NT2/D1 (cell line): ENCODE measurements around the gene ABCB9.

Experiments
- DNase-seq: peaks from one replicate; pipeline ENCODE4 v3.0.0-alpha.2; 2011; ENCODE audit warnings: low read depth, low spot score
- H3K27me3 ChIP-seq: 2 replicates; pipeline ENCODE4 v1.6.0; 2011; ENCODE audit warnings: mild to moderate bottlenecking; ENCODE audit not compliant: insufficient read length, insufficient read depth
- H3K36me3 ChIP-seq: 2 replicates; pipeline ENCODE4 v1.6.1; 2011; ENCODE audit warnings: mild to moderate bottlenecking, low read length, mixed read lengths; ENCODE audit not compliant: insufficient read depth, insufficient read length
- H3K4me1 ChIP-seq: 2 replicates; pipeline ENCODE4 v1.5.1; 2011; ENCODE audit not compliant: insufficient read depth, insufficient read length
- H3K4me3 ChIP-seq: 2 replicates; pipeline ENCODE4 v1.5.1; 2011; ENCODE audit warnings: low read depth; ENCODE audit not compliant: insufficient read length
- H3K9ac ChIP-seq: 2 replicates; pipeline ENCODE4 v1.6.0; 2011; ENCODE audit warnings: low read depth; ENCODE audit not compliant: insufficient read length
- H3K9me3 ChIP-seq: 2 replicates; pipeline ENCODE4 v1.5.1; 2011; ENCODE audit warnings: mild to moderate bottlenecking, low read length; ENCODE audit not compliant: insufficient read depth
- SUZ12 ChIP-seq: IDR thresholded peaks from 2 replicates; pipeline ENCODE4 v1.6.1; 2011; ENCODE audit not compliant: insufficient read length, insufficient read depth; ENCODE audit errors: extremely low read depth
- YY1 ChIP-seq: IDR thresholded peaks from 2 replicates; pipeline ENCODE4 v1.6.1; 2011; ENCODE audit not compliant: insufficient read length, insufficient read depth
- ZNF274 ChIP-seq: IDR thresholded peaks from 2 replicates; pipeline ENCODE4 v1.6.1; 2011; ENCODE audit warnings: mild to moderate bottlenecking, low read depth, low read length

The ABCB9 gene

DNA sequence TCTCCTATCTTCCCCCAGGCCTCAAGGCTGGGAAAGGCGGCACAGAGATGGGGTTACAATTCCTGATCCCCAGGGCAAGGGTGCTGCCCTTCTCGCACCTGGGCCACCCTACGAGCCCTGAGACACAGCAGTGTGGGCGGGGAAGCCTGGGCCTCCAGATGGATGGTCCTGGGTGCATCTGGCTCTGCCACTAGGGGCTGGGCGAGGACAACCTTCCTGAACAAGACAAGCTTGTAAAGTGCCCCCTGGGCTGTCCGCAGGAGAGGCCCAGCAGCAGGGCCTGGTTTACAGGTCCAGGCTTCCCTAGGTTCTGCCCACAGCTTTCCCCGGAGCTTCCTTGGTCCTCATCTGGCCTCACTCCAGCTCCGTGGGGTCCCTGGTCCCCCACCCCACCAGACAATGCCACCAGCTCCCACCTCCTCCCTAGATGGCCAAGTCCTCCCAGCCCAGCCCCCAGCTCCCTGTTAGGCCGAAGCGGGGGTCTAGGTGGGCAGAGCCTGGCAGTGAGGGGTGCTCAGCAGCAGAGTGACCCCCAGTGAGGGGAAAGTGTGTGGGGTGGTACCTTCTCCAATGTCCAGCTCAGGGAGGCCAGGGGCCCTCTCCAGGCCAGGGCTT is 23.1 kb upstream of the ABCB9 start:
- H3K27me3 ChIP-seq = no peaks in the 10 kb centered on the region
- peaks cover 58% of the 10 kb centered on the region for H3K36me3 ChIP-seq
- H3K4me3 ChIP-seq = no peak overlapping the region
- peaks cover 3% of the 10 kb centered on the region for H3K4me1 ChIP-seq
- no peaks in the 10 kb centered on the region for H3K9me3 ChIP-seq
- DNase-seq = no peak
- H3K9ac ChIP-seq = no peak overlapping the region
- TF ChIP-seq ZNF274 (no peak), SUZ12 (no peak), YY1 (no peak)

DNA sequence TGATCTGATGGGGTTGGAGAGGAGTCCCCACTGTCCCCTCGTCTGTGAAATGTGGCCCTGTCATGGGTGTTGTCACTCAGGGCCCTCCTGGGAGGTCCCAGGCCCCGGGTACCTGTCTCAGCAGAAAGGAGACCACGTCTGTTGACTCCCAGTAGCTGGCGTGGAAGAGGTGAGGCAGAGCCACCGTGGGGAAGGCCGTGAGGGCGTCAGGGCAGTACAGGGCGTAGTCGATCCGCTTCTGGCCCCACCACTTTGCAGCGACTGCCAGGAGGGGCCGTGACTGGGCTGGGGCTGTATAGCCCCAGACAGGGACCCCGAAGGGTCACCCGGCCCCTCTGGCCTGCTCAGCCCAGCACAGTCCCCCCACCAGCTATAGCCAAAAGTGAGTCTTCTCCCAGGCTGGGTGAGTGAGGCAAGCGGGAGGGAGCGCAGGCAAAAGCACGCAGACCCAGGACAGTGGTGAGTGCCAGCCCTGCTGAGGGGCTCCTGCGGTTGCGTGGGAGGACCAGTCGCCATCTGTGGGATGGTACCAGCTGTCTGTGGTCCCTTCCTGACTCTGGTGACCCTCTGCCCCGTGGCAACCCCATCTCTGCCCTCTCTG is 22.4 kb upstream of the ABCB9 start:
- Histone ChIP-seq H3K4me3 (no peak overlapping the region), H3K9me3 (no peaks in the 10 kb centered on the region), H3K9ac (no peak overlapping the region), H3K27me3 (no peaks in the 10 kb centered on the region), H3K4me1 (peaks cover 8% of the 10 kb centered on the region), H3K36me3 (peaks cover 64% of the 10 kb centered on the region)
- TF ChIP-seq ZNF274 = no peak
- no peak for TF ChIP-seq YY1
- TF ChIP-seq SUZ12 = no peak
- no peak for DNase-seq

DNA sequence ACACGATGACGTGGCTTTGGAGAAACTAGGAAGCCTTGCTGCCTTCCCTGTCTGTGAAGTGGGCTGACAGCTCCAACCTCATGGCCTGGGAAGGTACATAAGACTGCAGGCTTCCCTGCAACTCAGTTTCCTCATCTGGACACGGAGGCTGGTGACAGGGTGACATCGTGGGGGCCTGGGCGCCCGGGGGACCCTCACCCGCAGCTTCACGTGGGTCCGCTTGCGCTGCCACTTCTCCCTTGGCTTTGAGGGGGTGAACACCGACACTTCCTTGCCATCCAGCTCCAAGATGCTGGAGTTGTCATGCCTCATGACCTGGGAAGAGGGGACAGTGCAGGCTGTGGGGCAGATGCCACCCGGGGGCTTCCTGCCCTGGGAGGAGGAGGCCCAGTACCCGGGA is 21.8 kb upstream of the ABCB9 start:
- Histone ChIP-seq H3K9me3 (no peaks in the 10 kb centered on the region), H3K4me1 (peaks cover 11% of the 10 kb centered on the region), H3K27me3 (no peaks in the 10 kb centered on the region), H3K4me3 (no peak overlapping the region), H3K36me3 (peaks cover 70% of the 10 kb centered on the region), H3K9ac (no peak overlapping the region)
- TF ChIP-seq SUZ12 (no peak), ZNF274 (no peak), YY1 (no peak)
- no peak for DNase-seq

DNA sequence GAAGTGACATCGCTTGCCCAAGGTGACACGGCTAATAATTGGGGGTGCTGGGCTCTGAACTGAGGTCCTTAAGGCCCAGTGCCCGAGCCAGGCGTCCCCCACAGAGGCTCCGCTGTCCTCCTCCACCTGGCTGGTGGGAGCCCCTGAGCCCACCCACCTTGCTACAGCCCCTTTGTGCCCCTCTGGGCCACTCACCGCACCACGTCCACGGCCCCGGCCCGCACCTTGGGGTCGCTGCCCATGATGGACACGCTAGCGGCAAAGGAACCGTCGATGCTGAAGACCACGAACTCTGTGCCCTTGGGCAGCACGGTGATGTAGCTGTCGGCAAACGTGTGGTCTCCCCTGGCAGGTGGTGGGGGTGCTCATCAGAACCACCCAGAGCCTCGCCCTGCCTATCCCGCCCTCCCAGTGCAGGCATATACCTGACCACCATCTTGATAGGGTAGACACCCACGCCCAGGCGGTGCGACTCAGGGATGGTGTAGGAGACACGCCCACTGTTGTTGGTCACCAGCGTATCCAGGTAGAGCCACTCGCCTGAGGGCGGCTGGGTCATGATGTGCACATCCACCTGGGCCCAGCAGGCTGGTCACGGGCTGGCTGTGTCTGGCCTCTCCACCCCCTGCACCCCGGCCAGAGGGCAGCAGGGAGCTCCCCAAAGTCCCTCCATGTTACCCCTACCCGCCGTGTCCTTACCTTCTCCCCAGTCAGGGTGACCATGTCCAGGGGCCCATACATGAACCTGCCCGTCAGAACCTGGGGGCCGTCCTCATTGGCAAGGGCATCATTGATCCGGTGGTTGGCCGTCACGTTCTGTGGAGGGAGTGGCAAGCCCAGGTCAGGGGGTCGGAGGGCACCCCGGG is 21.1 kb upstream of the ABCB9 start:
- peaks cover 15% of the 10 kb centered on the region for H3K4me1 ChIP-seq
- no peak for TF ChIP-seq YY1
- no peak for TF ChIP-seq SUZ12
- no peak for TF ChIP-seq ZNF274
- no peak overlapping the region for H3K4me3 ChIP-seq
- H3K27me3 ChIP-seq = no peaks in the 10 kb centered on the region
- DNase-seq = no peak
- peaks cover 76% of the 10 kb centered on the region for H3K36me3 ChIP-seq
- no peak overlapping the region for H3K9ac ChIP-seq
- no peaks in the 10 kb centered on the region for H3K9me3 ChIP-seq

DNA sequence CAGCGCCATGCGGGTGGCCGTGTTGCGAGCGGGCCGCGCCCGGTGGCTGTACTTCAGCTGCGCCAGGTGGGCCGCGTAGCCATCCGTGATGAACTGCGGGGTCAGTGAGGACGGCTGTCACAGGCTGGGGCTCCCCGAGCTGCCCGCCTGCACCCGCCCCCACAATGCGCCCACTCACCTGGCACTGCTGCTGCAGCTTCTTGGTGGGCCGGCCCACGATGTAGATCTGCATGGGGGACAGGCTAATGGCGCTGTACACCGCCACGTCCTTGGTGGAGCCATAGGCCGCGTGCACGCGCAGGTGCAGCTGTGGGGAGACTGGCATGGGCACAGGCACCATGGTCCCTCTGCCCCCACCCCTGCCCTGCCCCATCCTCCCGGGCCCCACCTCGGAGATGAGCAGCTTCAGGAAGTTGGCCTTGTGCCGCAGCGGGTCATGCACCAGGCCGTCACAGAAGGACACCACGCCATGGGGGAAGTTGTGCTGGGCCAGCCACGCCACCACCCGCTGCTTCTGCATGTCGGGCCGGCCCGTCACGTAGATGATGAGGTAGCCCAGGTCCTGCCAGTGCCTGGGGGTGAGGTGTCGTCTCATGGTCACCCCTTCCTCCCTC is 20.1 kb upstream of the ABCB9 start:
- no peak for TF ChIP-seq YY1
- no peak for TF ChIP-seq SUZ12
- no peak for TF ChIP-seq ZNF274
- H3K36me3 ChIP-seq = peaks cover 80% of the 10 kb centered on the region
- no peak for DNase-seq
- H3K9me3 ChIP-seq = no peaks in the 10 kb centered on the region
- H3K4me3 ChIP-seq = no peak overlapping the region
- H3K9ac ChIP-seq = no peak overlapping the region
- H3K4me1 ChIP-seq = peaks cover 24% of the 10 kb centered on the region
- H3K27me3 ChIP-seq = no peaks in the 10 kb centered on the region

DNA sequence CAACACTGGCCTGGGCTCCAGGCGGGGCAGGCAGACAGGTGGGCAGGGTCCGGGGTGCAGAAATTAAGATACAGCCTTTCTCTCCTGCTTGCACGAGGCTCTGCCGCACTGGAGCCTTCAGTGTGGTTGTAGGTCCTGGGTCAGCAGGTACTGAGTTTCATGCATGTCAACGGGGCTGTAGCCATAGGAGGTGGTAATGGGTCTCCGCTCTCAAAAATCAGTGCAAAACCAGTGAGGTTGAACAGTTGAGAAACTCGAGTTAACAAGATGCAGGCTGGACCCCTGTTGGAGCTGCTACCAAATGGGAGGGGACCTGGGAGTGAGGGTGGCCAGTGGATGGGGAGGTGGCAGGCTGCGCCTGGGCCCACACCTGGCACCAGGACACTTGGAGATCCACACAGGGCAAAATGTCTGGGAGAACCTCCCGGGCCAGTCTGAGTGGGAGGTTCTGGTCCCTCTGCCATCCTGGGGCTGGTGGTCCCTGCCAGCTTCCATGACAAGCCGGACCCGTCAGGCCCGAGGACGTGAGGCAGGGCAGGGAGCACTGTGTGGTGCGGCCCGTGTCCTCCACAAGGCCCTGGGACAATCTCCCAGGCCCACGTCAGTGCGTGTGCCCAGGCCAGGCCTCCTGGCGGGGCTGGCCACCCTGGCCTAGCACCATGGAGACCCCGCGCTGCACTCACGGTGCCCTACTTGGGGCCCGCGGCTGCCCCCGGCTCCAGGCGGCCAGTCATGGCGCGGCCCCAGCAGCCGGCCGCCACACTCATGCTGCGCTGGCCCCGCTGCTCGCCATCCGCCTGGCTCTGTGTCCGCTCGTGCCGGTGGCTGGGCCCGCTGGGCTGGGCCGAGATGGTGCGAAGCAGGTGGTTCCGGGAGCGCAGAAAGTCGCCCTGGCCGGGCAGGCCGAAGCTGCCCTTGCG is 19.3 kb upstream of the ABCB9 start:
- Histone ChIP-seq H3K4me1 (peaks cover 24% of the 10 kb centered on the region), H3K4me3 (no peak overlapping the region), H3K27me3 (no peaks in the 10 kb centered on the region), H3K9ac (no peak overlapping the region), H3K9me3 (no peaks in the 10 kb centered on the region), H3K36me3 (peaks cover 78% of the 10 kb centered on the region)
- no peak for TF ChIP-seq ZNF274
- no peak for TF ChIP-seq YY1
- TF ChIP-seq SUZ12 = no peak
- no peak for DNase-seq
